Stimulated activated CD8-positive, alpha-beta memory T cell treated with anti-CD3 and anti-CD28 coated beads, Interleukin-4, amount 100 ng/mL, for 24 hours (primary cell): ENCODE measurements around the gene RAB1A.
A peak's percentile ranks its signal among the peaks of the same experiment; 100 is the strongest.
"Not testable (repeated sequence)": the region's sequence is repeated elsewhere in the genome, so short reads cannot be mapped to it uniquely, and the experiment has no call there.

ENCODE experiments used
- DNase-seq: peaks from one replicate; pipeline ENCODE4 v3.0.0-alpha.2; 2020; ENCODE audit warnings: low read depth

RAB1A gene

GRCh38 chr2:65129826-65130663 is at the start of gene RAB1A:
Gene RAB1A (minus strand): TSS chr2:65130106. CDS start chr2:65129915, 191 bp downstream.
- peak; percentile 99 for DNase-seq

GRCh38 chr2:65177751-65178442 is 48.0 kb upstream of the RAB1A start:
- no peak for DNase-seq

GRCh38 chr2:65175894-65176530 is 46.1 kb upstream of the RAB1A start:
- no peak for DNase-seq

- DNase-seq, result not testable (repeated sequence)
Observed at GRCh38 chr2:65174031-65174430, 44.1 kb upstream of the RAB1A start.

GRCh38 chr2:65172994-65173790 is 43.3 kb upstream of the RAB1A start:
- DNase-seq, result no peak

GRCh38 chr2:65170611-65171477 is 40.9 kb upstream of the RAB1A start:
- DNase-seq, result not testable (repeated sequence)

- DNase-seq, result no peak
Observed at GRCh38 chr2:65169760-65170136, 39.8 kb upstream of the RAB1A start.

- DNase-seq, result no peak
Observed at GRCh38 chr2:65165558-65165957, 35.7 kb upstream of the RAB1A start.

GRCh38 chr2:65164426-65164891 is 34.6 kb upstream of the RAB1A start:
- DNase-seq, result no peak

- no peak for DNase-seq
Observed at GRCh38 chr2:65161551-65162100, 31.7 kb upstream of the RAB1A start.

- DNase-seq, result no peak
Observed at GRCh38 chr2:65159906-65160305, 30.0 kb upstream of the RAB1A start.

GRCh38 chr2:65159261-65159660 is 29.4 kb upstream of the RAB1A start:
- DNase-seq, result no peak

GRCh38 chr2:65158557-65158956 is 28.7 kb upstream of the RAB1A start:
- no peak for DNase-seq

GRCh38 chr2:65157856-65158255 is 27.9 kb upstream of the RAB1A start:
- not testable (repeated sequence) for DNase-seq

- no peak for DNase-seq
Observed at GRCh38 chr2:65156041-65156440, 26.1 kb upstream of the RAB1A start.

GRCh38 chr2:65153515-65153914 is 23.6 kb upstream of the RAB1A start:
- no peak for DNase-seq

GRCh38 chr2:65146078-65146477 is 16.2 kb upstream of the RAB1A start:
- DNase-seq, result no peak

GRCh38 chr2:65144571-65144970 is 14.7 kb upstream of the RAB1A start:
- DNase-seq, result no peak

- no peak for DNase-seq
Observed at GRCh38 chr2:65142515-65142914, 12.6 kb upstream of the RAB1A start.

GRCh38 chr2:65137197-65137775 is 7.4 kb upstream of the RAB1A start:
- DNase-seq, result no peak
